IPS-15b (cell line): ENCODE results near the gene PHKG1.
"Not testable (repeated sequence)": the region's sequence is repeated elsewhere in the genome, so short reads cannot be mapped to it uniquely, and the experiment has no call there.

Experiments used
- H3K27me3 ChIP-seq: one replicate; pipeline ENCODE4 v1.6.1; 2013; ENCODE audit warnings: low read length; ENCODE audit not compliant: control insufficient read depth, insufficient read depth
- H3K36me3 ChIP-seq: one replicate; pipeline ENCODE4 v1.6.1; 2013; ENCODE audit warnings: low read length; ENCODE audit not compliant: control insufficient read depth, insufficient read depth
- H3K4me1 ChIP-seq: one replicate; pipeline ENCODE4 v1.6.1; 2013; ENCODE audit warnings: mild to moderate bottlenecking, low read length; ENCODE audit not compliant: control insufficient read depth, insufficient read depth
- H3K4me3 ChIP-seq: one replicate; pipeline ENCODE4 v1.5.1; 2013; ENCODE audit warnings: low read depth, low read length
- H3K9ac ChIP-seq: one replicate; pipeline ENCODE4 v1.6.1; 2013; ENCODE audit warnings: low read depth, mild to moderate bottlenecking, low read length
- H3K9me3 ChIP-seq: one replicate; pipeline ENCODE4 v1.6.1; 2013; ENCODE audit warnings: mild to moderate bottlenecking, low read length; ENCODE audit not compliant: control insufficient read depth, insufficient read depth

Gene PHKG1

GRCh38 chr7:56092789-56093531 lies at the start of gene PHKG1:
PHKG1 (minus strand) TSS chr7:56092952; CDS start chr7:56088941, 4,011 bp downstream.
- Histone ChIP-seq H3K9me3 (no peaks in the 10 kb centered on the region), H3K4me1 (no peaks in the 10 kb centered on the region), H3K36me3 (no peaks in the 10 kb centered on the region), H3K4me3 (no peak within 1 kb of the TSS), H3K9ac (no peak within 1 kb of the TSS), H3K27me3 (no peaks in the 10 kb centered on the region)

DNA sequence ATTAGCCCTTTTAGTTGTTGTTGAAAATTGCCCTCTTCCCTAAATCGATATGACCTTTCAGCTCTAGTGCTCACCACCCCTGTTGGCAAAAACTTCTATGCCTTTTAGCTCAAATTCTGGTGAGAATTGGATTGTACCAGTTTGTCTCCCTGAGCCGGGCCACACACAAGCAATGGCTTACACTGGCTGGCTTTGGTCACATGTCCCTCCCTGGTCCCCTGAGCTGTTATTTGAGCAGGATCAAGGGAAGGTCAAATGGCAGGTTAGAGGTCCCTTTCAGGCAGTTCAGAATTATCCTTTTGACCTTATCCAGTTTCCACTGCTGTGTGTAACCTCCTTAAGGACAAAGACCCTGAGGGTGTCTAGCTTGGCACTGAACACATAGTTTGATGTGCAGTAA lies 38.3 kb upstream of the PHKG1 start:
- H3K36me3 ChIP-seq, H3K9me3 ChIP-seq: not testable (repeated sequence)

GRCh38 chr7:56127241-56127975 lies 34.7 kb upstream of the PHKG1 start:
- no peaks in the 10 kb centered on the region for H3K36me3 ChIP-seq
- H3K4me3 ChIP-seq = no peak overlapping the region
- H3K27me3 ChIP-seq = no peaks in the 10 kb centered on the region
- H3K9ac ChIP-seq = no peak overlapping the region
- H3K4me1 ChIP-seq = no peaks in the 10 kb centered on the region
- peaks cover 15% of the 10 kb centered on the region for H3K9me3 ChIP-seq

More for the DNA sequence above, 38.3 kb upstream of the PHKG1 start:
- H3K4me3 ChIP-seq, H3K27me3 ChIP-seq, H3K4me1 ChIP-seq, H3K9ac ChIP-seq: not testable (repeated sequence)

DNA sequence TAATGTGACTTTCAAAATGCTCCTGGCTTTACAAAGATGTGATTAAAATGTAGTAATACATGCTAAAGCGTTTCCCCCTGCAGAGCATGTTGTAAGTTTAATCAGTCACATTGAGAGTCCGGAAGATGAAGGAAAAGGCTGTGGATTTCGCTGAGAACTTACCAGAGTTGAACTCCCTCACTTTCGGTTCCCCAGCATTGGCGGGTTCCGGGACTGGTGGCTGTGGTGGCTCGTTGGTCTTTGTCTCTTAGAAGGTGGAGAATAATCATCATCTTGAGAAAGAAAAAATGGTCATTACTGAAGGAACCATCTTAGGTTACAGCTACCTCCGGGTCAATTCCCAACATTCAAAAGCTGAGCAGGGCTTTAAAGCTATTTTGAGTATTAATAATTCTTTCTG lies 33.1 kb upstream of the PHKG1 start:
- Histone ChIP-seq H3K27me3 (no peaks in the 10 kb centered on the region), H3K36me3 (no peaks in the 10 kb centered on the region), H3K4me1 (no peaks in the 10 kb centered on the region), H3K9ac (no peak overlapping the region), H3K4me3 (no peak overlapping the region), H3K9me3 (peaks cover 16% of the 10 kb centered on the region)

DNA sequence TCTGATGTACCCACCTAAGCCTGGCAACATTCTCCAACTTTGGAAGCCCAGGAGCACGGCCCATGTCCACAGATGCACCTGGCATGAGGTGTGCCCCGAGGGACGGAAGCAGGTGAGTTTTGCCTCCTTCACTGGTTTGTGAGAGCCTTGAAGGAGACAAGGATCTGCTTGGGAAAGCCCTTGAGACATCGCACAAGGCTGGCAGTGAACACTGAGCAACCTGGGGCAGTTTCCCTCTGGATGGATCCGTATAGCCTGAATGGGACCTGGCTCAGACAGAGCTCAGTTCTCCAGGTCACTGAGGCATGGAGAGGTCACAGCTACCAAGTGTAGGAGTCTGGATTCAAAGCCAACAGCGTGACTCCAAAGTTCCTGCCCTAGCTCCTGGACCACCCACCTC lies 32.2 kb upstream of the PHKG1 start:
- H3K4me3 ChIP-seq = no peak overlapping the region
- H3K27me3 ChIP-seq = no peaks in the 10 kb centered on the region
- H3K9me3 ChIP-seq = peaks cover 16% of the 10 kb centered on the region
- no peaks in the 10 kb centered on the region for H3K36me3 ChIP-seq
- H3K4me1 ChIP-seq = no peaks in the 10 kb centered on the region
- no peak overlapping the region for H3K9ac ChIP-seq

GRCh38 chr7:56121440-56121839 lies 28.7 kb upstream of the PHKG1 start:
- H3K9ac ChIP-seq = no peak overlapping the region
- H3K36me3 ChIP-seq = no peaks in the 10 kb centered on the region
- H3K4me3 ChIP-seq = no peak overlapping the region
- no peaks in the 10 kb centered on the region for H3K27me3 ChIP-seq
- peaks cover 16% of the 10 kb centered on the region for H3K9me3 ChIP-seq
- H3K4me1 ChIP-seq = no peaks in the 10 kb centered on the region

GRCh38 chr7:56115852-56116538 lies 23.2 kb upstream of the PHKG1 start, which contains the start of gene NUPR2:
NUPR2 (minus strand) TSS chr7:56116417; CDS start chr7:56116314, 103 bp downstream.
- no peaks in the 10 kb centered on the region for H3K27me3 ChIP-seq
- H3K9me3 ChIP-seq = no peaks in the 10 kb centered on the region
- H3K4me1 ChIP-seq = no peaks in the 10 kb centered on the region
- no peaks in the 10 kb centered on the region for H3K36me3 ChIP-seq
- no peak within 1 kb of the TSS for H3K9ac ChIP-seq
- no peak within 1 kb of the TSS for H3K4me3 ChIP-seq

DNA sequence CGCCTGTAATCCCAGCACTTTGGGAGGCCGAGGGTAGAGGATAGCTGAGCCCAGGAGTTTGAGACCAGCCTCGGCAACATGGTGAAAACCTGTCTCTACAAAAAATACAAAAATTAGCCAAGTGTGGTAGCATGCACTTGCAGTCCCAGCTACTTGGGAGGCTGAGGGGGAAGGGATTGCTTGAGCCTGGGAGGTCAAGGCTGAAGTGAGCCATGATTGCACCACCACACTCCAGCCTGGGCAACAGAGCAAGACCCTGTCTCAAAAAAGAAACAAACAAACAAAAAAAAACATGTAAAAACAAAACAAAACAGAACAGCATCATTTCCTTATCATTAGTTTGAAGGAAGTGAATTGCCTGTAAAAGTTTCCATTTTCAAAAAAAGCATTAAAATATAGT lies 19.5 kb upstream of the PHKG1 start:
- not testable (repeated sequence) for H3K9me3 ChIP-seq, H3K36me3 ChIP-seq, H3K4me3 ChIP-seq

DNA sequence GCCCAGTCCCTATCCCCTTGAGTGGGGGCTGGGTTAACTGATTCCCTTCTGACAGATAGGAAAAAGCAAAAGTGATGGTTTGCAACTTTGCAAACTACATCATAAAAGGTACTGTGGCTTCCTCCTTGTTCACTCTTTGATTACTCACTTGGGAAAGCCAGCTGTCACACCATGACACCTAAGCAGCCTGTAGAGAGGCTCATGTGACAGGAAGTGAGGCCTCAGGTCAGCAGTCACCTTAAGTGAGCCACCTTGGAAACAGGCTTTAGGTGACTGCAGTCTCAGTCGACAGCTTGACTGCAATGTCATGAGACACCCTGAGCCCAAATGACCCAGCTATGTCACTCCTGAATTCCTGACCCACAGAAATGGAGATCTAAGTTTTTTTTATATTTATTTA lies 17.9 kb upstream of the PHKG1 start:
- no peaks in the 10 kb centered on the region for H3K36me3 ChIP-seq
- H3K4me1 ChIP-seq = no peaks in the 10 kb centered on the region
- H3K9me3 ChIP-seq = peaks cover 5% of the 10 kb centered on the region
- H3K9ac ChIP-seq = no peak overlapping the region
- no peaks in the 10 kb centered on the region for H3K27me3 ChIP-seq
- no peak overlapping the region for H3K4me3 ChIP-seq

More for the DNA sequence above, 19.5 kb upstream of the PHKG1 start:
- H3K9ac ChIP-seq, H3K27me3 ChIP-seq, H3K4me1 ChIP-seq: not testable (repeated sequence)

GRCh38 chr7:56107954-56108258 lies 15.2 kb upstream of the PHKG1 start:
- Histone ChIP-seq H3K9ac (no peak overlapping the region), H3K36me3 (no peaks in the 10 kb centered on the region), H3K9me3 (peaks cover 5% of the 10 kb centered on the region), H3K4me3 (no peak overlapping the region), H3K4me1 (no peaks in the 10 kb centered on the region), H3K27me3 (no peaks in the 10 kb centered on the region)

GRCh38 chr7:56106108-56107073 lies 13.6 kb upstream of the PHKG1 start, which contains the start of gene CHCHD2:
CHCHD2 (minus strand) TSS chr7:56106476; CDS start chr7:56106413, 63 bp downstream.
- H3K9ac ChIP-seq = no peak within 1 kb of the TSS
- H3K9me3 ChIP-seq = peaks cover 5% of the 10 kb centered on the region
- peak within 1 kb of the TSS; percentile 56 for H3K4me3 ChIP-seq
- no peaks in the 10 kb centered on the region for H3K4me1 ChIP-seq
- no peaks in the 10 kb centered on the region for H3K36me3 ChIP-seq
- H3K27me3 ChIP-seq = no peaks in the 10 kb centered on the region
